HUES64 (cell line): ENCODE measurements around the gene NRIP1.

Source experiments
- H3K27ac ChIP-seq: 2 replicates; pipeline ENCODE4 v1.7.0; 2013; ENCODE audit warnings: low read depth, low read length, inconsistent platforms
- H3K27me3 ChIP-seq: 2 replicates; pipeline ENCODE4 v1.6.1; 2013; ENCODE audit warnings: mild to moderate bottlenecking, low read length; ENCODE audit not compliant: insufficient read depth
- H3K36me3 ChIP-seq: 2 replicates; pipeline ENCODE4 v1.6.1; 2013; ENCODE audit warnings: mild to moderate bottlenecking, low read length; ENCODE audit not compliant: insufficient read depth
- H3K4me1 ChIP-seq: 2 replicates; pipeline ENCODE4 v1.6.1; 2013; ENCODE audit warnings: mild to moderate bottlenecking, low read length, moderate library complexity; ENCODE audit not compliant: insufficient read depth
- H3K4me3 ChIP-seq: 2 replicates; pipeline ENCODE4 v1.5.1; 2013; ENCODE audit warnings: mild to moderate bottlenecking, low read length, moderate library complexity
- H3K9ac ChIP-seq: 2 replicates; pipeline ENCODE4 v1.6.1; 2013; ENCODE audit warnings: mild to moderate bottlenecking, low read depth, low read length
- H3K9me3 ChIP-seq: 2 replicates; pipeline ENCODE4 v1.6.1; 2013; ENCODE audit warnings: low read depth, low read length; ENCODE audit not compliant: insufficient read depth
- WGBS: fragments of 150-250, 120-280 bp; methylation state at CpG from one replicate; pipeline ENCODE4 v1.1.7; 2013; ENCODE audit warnings: missing lambda C conversion rate; 5-methylcytosine and 5-hydroxymethylcytosine counted together

NRIP1 gene

DNA sequence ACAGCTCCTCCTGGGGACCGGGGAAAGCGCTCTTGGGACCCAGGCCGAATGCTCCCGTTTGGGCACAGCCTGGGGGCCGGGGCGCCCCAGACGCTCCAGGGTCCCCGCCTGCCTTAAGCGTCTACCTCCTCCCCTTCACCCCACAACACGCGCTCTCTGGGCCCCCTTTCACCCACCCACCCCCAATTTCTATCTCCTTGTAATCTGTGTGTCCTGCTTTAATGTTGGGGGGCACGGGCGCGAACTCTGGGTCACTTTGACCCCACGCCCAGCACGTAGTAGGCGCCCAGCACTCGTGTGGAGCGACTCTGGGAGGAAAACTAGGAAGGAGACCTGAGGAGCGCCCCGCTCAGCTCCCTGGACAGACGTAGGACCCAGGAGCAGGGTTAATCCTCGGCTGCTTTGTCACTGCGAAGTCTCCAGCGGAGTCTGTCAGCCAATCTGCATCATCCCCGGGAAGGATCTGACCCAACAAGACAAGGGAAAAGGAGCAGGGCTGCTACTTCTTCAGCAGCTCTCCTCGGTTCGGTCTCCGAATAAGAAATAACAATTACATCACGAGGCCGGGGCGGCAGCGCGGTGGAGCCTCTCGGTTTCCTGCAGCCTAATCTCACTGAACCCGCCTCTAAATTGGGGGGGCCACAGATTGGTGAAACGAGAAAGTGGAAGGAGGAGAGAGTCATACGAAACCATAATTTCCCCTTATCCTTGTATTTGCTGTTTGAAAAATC lies 757 bp upstream of the NRIP1 start:
- under 1% methylated on average over 38 of the region's 38 CpGs for WGBS
- peaks cover 35% of the 10 kb centered on the region for H3K27me3 ChIP-seq

DNA sequence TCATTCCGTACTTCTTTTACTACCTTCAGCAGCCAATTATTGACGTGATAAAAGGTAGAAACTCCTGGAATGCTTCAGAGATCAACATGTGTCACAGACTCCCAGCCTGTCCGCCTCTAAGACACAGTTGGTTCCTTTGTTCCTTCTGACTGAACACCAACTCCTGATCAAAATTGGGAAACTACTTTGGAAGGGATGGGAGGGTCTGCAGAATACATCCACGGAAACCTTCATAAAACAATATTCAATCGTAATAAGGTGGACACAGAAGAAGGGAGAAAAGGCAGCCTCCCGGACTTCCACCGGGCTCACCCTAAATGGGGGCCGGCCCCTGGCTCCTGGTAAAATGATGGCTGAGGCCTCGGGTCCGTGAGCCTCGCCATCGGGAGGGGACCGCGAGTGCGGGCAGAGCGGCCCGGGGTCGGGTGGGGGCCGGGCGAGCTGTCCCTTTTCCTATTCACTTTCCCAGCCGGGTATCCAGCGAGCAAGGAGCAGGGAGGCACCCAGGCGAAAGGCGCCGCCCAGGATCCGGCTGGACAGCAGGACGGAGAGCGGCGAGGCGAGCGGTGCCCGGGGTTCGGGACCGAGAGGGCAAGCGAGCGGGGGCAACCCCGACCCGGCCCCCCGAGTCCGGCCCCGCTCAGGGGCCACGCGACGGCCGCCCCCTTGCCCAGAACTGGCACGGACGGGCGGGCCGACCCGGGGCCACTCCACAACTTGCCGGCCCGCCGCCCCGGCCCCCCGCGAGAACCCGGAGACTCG lies 805 bp downstream of the NRIP1 start:
- Histone ChIP-seq H3K4me1 (peaks cover 48% of the 10 kb centered on the region), H3K27me3 (peaks cover 35% of the 10 kb centered on the region), H3K4me3 (peak overlapping the region; percentile 85), H3K36me3 (no peaks in the 10 kb centered on the region), H3K9ac (peak overlapping the region; percentile 79), H3K9me3 (no peaks in the 10 kb centered on the region), H3K27ac (peak overlapping the region; percentile 45; the same call in 1 of the 2 replicates)
- WGBS = under 1% methylated on average over 58 of the region's 58 CpGs

More for the DNA sequence above, 757 bp upstream of the NRIP1 start:
- H3K4me1 ChIP-seq = peaks cover 38% of the 10 kb centered on the region
- no peaks in the 10 kb centered on the region for H3K36me3 ChIP-seq
- peak overlapping the region; percentile 79 for H3K9ac ChIP-seq
- H3K4me3 ChIP-seq = peak overlapping the region; percentile 85
- H3K9me3 ChIP-seq = no peaks in the 10 kb centered on the region
- peak overlapping the region; percentile 26; the same call in 1 of the 2 replicates for H3K27ac ChIP-seq

DNA sequence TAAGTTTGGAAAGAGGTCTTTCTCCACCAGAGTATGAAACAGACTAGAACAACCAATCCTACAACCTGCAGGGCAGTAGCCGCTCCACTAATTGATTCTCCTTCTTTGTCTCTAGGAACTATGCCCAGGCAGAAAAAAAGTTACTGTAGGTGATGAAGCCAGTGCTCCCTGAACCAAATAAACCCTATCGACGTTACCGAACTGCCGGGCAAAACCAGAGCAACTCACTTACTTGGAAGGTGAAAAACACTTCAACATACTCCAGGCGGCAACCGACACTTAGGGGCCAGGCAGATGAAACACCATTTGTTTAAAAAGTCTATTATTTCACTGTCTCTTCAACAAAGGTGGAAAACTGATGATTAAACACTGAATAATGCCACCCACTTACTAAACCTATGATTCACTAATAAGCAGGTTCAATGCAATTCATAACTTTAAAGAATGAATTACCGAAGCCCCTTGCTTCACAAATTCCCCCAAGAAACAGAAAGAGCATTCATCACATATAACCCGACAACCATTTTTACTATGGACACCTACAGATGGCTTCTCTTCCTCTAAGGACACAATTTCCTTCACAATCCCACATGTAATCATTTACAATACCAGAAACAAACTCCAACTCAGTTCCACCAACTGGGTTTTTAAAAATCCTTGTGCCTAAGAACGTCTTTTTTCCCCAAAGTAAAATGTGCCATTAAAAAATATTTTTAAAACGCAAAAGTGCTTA lies 1.6 kb downstream of the NRIP1 start:
- Histone ChIP-seq H3K36me3 (no peaks in the 10 kb centered on the region), H3K27ac (no peak overlapping the region), H3K27me3 (peaks cover 35% of the 10 kb centered on the region), H3K4me1 (peaks cover 54% of the 10 kb centered on the region), H3K9ac (peak overlapping the region; percentile 79), H3K9me3 (no peaks in the 10 kb centered on the region), H3K4me3 (peak overlapping the region; percentile 85)
- WGBS = 5% methylated on average over 11 of the region's 11 CpGs

DNA sequence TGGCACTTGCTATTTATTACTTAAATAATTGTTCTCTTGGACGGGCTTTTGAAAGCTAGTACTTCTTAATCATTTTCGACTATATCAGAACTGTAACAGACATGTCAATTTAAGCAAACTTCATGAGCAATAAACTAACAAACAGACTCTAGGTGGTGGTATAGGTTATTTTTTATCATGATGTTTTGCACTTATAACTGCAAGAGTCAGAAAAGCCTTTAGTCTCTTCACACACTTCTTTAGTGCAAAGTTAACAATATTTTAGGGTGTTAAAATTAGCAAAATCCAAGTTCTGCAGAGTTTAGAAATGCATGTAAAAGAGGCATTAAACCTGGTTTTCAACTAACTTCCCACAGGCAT lies 2.2 kb downstream of the NRIP1 start:
- Histone ChIP-seq H3K4me3 (peak overlapping the region; percentile 85), H3K36me3 (no peaks in the 10 kb centered on the region), H3K27me3 (peaks cover 33% of the 10 kb centered on the region), H3K4me1 (peaks cover 60% of the 10 kb centered on the region), H3K9me3 (no peaks in the 10 kb centered on the region), H3K9ac (peak overlapping the region; percentile 79; the same call in 1 of the 2 replicates), H3K27ac (no peak overlapping the region)
- 80% methylated on average over 1 of the region's 2 CpGs for WGBS

DNA sequence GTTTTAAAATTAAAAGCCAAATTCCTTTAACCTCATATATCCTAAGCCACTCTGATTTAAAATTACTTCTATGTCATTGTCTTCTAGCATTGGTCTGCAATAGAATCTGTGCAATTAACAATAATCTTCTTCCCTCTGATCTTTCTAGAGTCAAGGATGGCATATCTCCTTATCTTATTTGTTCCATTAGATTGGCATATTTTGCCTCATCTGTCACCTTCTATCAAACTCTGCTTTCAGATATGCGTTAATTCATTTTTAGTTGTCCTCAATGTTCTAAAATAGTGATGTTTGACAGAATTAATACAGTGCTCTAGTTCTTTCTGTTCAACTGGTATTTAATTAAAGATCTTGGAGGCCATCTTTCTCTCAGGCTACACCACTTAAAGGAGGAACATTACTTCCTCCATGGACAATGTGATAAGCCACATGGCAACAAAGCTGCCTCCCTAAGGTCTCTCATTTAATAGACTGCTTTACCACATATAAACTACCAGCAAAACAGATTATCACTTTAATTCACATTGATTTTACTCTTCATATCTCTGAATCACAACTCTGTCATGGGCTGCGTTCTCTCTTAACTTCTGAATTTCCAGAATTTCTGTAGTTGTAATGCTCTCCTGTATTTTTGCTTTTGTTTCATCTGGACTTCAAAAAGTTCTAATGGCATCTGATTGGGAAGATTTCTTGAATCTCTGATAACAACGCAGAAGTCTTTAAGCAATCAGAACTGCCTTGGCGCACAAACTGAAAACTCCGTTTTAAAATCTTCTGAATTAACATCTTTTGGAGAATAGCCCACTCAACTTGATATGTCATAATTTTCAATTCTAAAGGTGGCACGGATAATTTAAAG lies 2.8 kb downstream of the NRIP1 start:
- H3K4me3 ChIP-seq = peak overlapping the region; percentile 85; the same call in 1 of the 2 replicates

DNA sequence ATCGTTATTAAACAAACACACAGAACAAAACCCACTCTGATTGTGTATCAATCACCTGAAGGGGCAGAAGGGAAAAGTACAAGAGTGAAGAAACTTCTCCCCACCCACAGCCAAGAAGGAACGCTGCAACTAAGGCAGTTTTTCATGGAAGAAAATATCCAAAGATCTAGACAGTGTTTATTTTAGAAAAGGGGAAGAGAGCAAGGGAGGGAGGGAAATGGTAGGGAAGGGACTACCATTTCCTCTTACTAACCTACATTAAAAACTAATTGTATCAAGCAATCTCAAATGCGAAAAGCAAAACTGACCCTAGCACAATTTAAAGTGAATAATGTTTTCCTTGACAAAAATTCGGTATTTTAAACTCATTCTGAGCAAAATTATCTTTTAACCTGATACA lies 3.5 kb downstream of the NRIP1 start:
- WGBS = 46% methylated on average over 4 of the region's 4 CpGs
- no peaks in the 10 kb centered on the region for H3K9me3 ChIP-seq
- H3K27me3 ChIP-seq = peaks cover 20% of the 10 kb centered on the region
- H3K36me3 ChIP-seq = no peaks in the 10 kb centered on the region
- H3K4me1 ChIP-seq = peaks cover 68% of the 10 kb centered on the region
- no peak overlapping the region for H3K27ac ChIP-seq
- peak overlapping the region; percentile 13; the same call in 1 of the 2 replicates for H3K4me3 ChIP-seq
- H3K9ac ChIP-seq = no peak overlapping the region

More for the DNA sequence above, 2.8 kb downstream of the NRIP1 start:
- H3K36me3 ChIP-seq = no peaks in the 10 kb centered on the region
- H3K9ac ChIP-seq = no peak overlapping the region
- WGBS = 80% methylated on average over 5 of the region's 6 CpGs
- no peak overlapping the region for H3K27ac ChIP-seq
- H3K4me1 ChIP-seq = peaks cover 66% of the 10 kb centered on the region
- peaks cover 27% of the 10 kb centered on the region for H3K27me3 ChIP-seq
- no peaks in the 10 kb centered on the region for H3K9me3 ChIP-seq

DNA sequence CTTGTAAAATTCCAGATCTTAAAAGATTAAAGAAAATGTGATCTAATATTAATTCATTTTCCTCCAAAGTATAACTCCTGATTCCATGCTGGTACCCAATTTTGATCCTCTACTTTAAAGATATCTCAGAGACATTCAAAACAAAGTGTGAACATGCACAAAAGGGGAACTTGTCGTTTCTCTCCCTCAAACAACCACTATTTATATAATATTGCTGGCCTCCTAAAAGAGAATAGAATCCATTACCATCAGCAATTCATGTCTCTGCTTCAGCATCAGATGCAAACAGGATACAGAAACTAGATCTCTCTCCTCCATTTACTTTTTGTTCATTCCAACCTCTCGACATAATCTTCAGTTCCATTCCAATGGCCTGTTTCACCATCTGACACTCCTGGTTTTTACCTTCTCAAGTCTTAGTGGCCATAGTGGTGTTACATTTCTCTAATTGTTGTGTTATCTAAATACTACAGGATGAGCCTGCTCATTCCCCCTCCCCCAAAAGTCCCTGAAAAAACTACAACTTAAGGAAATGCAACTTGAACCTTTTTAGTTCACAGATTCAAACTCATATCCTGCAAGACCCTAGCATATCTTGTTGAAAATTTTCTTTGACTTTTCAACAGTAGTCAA lies 4.1 kb downstream of the NRIP1 start:
- Histone ChIP-seq H3K9ac (no peak overlapping the region), H3K4me3 (peak overlapping the region; percentile 13; the same call in 1 of the 2 replicates), H3K27me3 (peaks cover 14% of the 10 kb centered on the region), H3K4me1 (peaks cover 64% of the 10 kb centered on the region), H3K27ac (no peak overlapping the region), H3K9me3 (no peaks in the 10 kb centered on the region), H3K36me3 (no peaks in the 10 kb centered on the region)
- WGBS = 41% methylated on average over 2 of the region's 2 CpGs

DNA sequence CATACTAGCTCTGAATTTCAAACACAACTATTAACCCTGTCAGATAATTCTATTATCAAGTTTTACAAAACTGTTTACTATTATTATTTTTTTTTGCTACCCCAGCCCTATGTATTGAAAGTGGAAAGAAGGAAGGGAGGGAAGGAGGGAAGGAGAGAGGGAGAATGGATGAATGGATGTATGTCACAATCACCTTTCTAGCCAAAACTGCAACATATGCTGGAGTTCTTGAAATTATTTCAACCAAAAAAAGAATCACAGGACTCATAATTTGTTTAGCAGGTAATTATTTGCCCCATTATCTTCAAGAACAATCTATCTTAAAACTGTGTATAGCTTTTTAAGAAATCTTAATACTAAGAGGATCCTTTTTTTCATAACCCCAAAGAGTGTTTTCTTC lies 5.4 kb downstream of the NRIP1 start:
- H3K4me3 ChIP-seq = no peak overlapping the region

DNA sequence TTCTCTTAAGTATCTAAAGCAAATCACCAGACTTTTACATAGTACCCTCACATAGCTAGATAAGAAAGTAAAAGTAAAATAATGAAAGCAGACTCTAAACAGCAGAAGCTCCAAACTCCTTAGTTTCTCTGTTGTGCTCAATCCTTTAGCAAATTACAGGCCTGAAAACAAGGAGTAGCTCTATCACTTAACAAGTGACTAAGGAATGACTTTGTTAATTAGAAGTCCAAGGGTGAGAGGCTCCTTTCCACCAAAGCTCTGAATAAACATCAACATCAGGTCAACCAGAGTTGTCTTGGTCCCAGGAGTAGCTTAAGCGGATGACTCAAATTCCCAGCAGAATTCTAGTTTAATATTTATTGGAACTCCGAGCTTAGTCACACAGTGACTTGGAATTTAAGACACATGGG lies 5.9 kb downstream of the NRIP1 start:
- H3K36me3 ChIP-seq = no peaks in the 10 kb centered on the region
- peaks cover 13% of the 10 kb centered on the region for H3K27me3 ChIP-seq
- WGBS = 43% methylated on average over 1 of the region's 2 CpGs
- H3K4me3 ChIP-seq = no peak overlapping the region
- peaks cover 64% of the 10 kb centered on the region for H3K4me1 ChIP-seq
- H3K9ac ChIP-seq = no peak overlapping the region
- peak overlapping the region; percentile 38 for H3K27ac ChIP-seq
- no peaks in the 10 kb centered on the region for H3K9me3 ChIP-seq

More for the DNA sequence above, 5.4 kb downstream of the NRIP1 start:
- H3K9ac ChIP-seq = no peak overlapping the region
- no peaks in the 10 kb centered on the region for H3K36me3 ChIP-seq
- H3K9me3 ChIP-seq = no peaks in the 10 kb centered on the region
- H3K27ac ChIP-seq = no peak overlapping the region
- peaks cover 13% of the 10 kb centered on the region for H3K27me3 ChIP-seq
- peaks cover 64% of the 10 kb centered on the region for H3K4me1 ChIP-seq

DNA sequence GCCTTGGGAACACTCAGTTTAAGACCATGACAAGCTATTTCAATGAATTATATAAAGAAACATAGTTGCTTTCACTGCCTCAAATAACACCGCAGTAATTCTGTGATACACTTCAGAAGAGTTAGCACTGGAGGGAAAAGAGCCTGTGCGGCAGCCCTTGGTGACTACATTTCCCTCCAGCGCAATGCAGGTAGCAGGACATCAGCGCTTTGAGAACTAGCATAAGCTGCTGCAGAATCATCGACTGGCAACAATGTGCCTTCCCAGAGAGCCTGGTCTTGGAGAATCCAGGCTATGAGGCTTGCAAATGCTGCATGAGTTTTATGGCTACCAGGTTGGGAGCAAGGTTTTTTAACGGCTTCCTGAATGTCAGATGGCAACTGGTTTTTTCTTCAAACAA lies 7.5 kb downstream of the NRIP1 start:
- Histone ChIP-seq H3K4me1 (peaks cover 60% of the 10 kb centered on the region), H3K27ac (no peak overlapping the region; the same call in 1 of the 2 replicates), H3K36me3 (no peaks in the 10 kb centered on the region), H3K9ac (no peak overlapping the region), H3K9me3 (no peaks in the 10 kb centered on the region), H3K27me3 (no peaks in the 10 kb centered on the region; the same call in 1 of the 2 replicates), H3K4me3 (no peak overlapping the region)
- 43% methylated on average over 6 of the region's 6 CpGs for WGBS
